Effector memory CD4-positive, alpha-beta T cell (primary cell): ENCODE results near the gene HSD11B2.

Experiments
- DNase-seq, 3 donors: peaks; one replicate each; pipeline ENCODE4 v3.0.0-alpha.2; 2020
- H3K27ac ChIP-seq: 2 replicates; pipeline ENCODE4 v1.7.0; 2013; ENCODE audit warnings: mild to moderate bottlenecking, low read length, moderate library complexity; ENCODE audit not compliant: insufficient read depth, poor library complexity, severe bottlenecking
- H3K27me3 ChIP-seq: replicated peaks from 2 replicates; pipeline ENCODE4 v1.7.0; 2013; ENCODE audit warnings: mild to moderate bottlenecking, low read length; ENCODE audit not compliant: insufficient read depth, control insufficient read depth, poor library complexity, severe bottlenecking
- H3K36me3 ChIP-seq: 2 replicates; pipeline ENCODE4 v1.7.0; 2013; ENCODE audit warnings: mild to moderate bottlenecking, low read length, moderate library complexity; ENCODE audit not compliant: control insufficient read depth, insufficient read depth
- H3K4me1 ChIP-seq: 2 replicates; pipeline ENCODE4 v1.7.0; 2013; ENCODE audit warnings: low read length, mild to moderate bottlenecking; ENCODE audit not compliant: control insufficient read depth, insufficient read depth, poor library complexity, severe bottlenecking
- H3K4me3 ChIP-seq: 2 replicates; pipeline ENCODE4 v1.7.0; 2013; ENCODE audit warnings: low read length, low read depth, mild to moderate bottlenecking; ENCODE audit not compliant: insufficient read depth, poor library complexity, severe bottlenecking
- H3K9me3 ChIP-seq: 2 replicates; pipeline ENCODE4 v1.7.0; 2013; ENCODE audit warnings: mild to moderate bottlenecking, low read length, moderate library complexity; ENCODE audit not compliant: control insufficient read depth

Gene HSD11B2

DNA sequence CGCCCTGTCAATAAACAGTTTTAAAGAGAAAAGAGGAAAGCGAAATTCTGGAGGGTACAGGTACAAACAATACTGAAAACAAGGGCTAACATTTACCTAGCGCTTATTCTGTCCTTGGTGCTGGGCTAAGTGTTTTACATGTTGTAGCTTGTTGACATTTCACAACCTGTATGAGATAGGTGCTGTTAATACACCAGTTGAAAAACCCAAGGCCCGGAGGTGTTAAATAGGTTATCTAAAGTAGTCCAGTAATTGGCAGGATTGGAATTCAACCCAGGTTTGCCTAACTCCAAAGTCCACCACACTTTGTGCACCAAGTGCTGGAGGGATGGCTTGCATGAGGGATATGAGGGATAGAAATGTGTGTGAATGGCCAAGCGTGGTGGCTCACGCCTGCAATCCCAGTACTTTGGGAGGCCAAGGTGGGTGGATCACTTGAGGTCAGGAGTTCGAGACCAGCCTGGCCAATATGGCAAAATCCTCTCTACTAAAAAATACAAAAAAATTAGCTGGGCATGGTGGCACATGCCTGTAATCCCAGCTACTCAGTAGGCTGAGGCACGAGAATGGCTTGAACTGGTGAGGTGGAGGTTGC lies 47.1 kb downstream of the HSD11B2 start:
- Histone ChIP-seq H3K4me3 (no peak overlapping the region), H3K36me3 (no peaks in the 10 kb centered on the region), H3K27ac (no peak overlapping the region), H3K27me3 (no peaks in the 10 kb centered on the region), H3K4me1 (peaks cover 17% of the 10 kb centered on the region), H3K9me3 (no peaks in the 10 kb centered on the region)
- DNase-seq: no peak

DNA sequence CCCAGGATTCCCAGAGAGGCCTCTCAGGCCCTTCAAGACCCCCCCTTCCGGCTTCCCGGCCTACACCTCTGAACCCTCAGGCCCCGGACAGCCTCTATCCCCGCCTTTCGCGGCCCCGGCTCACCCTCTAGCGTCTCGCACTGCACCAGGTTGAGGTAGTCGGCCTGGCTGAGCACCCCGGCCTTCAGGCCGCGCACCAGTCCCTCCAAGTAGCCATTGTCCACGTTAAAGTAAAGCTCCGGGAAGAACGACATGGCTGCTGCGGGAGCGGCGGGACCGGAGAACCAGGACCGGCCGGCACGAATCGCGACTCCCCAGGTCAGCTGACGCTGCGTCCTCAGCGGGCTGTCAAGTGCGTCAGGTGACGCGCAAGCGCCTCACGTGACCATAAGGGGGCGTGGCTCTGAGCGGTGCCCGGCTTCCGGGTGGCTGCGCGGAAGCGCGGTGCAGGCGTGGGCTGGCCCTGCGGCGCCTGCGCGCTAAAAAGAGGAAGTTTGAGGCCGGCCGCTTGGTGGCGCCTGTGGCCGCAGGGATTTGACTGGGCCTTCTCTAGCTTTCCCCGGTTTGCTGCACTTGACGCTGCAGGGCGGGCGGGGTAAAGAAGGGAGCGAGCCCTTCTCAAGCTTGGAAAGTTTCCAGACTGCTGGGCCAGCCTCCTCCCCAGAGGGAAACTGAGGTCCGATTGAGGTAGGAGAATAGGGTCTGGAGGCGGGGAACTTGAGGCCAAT lies 50.1 kb downstream of the HSD11B2 start, which contains the start of gene ATP6V0D1:
TSS of gene ATP6V0D1 (minus strand) at position 325 of the 728 bp plus-strand sequence. CDS start at position 254, 71 bp downstream.
- DNase-seq: peak; percentile 97 to 98 (median 97)
- Histone ChIP-seq H3K27ac (peak within 1 kb of the TSS; percentile 98), H3K36me3 (peaks cover 7% of the 10 kb centered on the region), H3K4me1 (peaks cover 17% of the 10 kb centered on the region), H3K9me3 (no peaks in the 10 kb centered on the region), H3K27me3 (no peaks in the 10 kb centered on the region), H3K4me3 (peak within 1 kb of the TSS; percentile 93)

DNA sequence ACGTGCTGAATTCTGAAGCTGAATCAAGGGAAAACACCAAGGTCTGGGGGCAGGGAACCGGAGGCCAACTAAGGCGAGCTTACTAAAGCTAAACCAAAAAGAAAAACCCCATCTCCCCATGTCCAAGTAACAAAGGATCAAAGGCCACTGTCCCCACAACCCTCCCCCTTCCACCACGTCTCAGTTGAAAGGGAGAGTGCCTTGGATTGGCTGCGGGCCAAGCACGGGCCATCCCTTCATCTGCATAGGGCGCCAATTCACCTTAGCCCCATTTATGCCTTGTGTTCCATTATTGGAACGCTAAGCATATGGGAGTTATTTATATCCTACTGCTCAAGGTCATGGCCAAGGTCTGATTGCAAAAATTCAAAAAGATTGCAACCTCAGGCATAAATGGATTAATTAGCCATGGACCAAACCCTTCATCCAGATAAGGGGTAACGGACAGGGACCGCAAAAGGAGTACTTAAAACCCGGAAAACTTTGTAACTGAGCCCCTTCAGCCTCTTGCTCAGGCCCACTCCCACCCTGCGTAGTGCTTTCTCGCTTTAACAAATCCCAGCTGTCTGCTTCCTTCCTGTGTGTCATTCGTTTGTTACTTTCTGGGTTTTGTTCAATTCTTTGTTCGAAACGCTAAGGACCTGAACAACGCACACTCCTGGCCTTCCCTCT lies 50.8 kb downstream of the HSD11B2 start:
- peak overlapping the region; percentile 98 for H3K27ac ChIP-seq
- peaks cover 17% of the 10 kb centered on the region for H3K4me1 ChIP-seq
- H3K9me3 ChIP-seq: no peaks in the 10 kb centered on the region
- DNase-seq: peak in 2 of 3 donors; percentile 15 to 45
- peaks cover 7% of the 10 kb centered on the region for H3K36me3 ChIP-seq
- peak overlapping the region; percentile 93 for H3K4me3 ChIP-seq
- no peaks in the 10 kb centered on the region for H3K27me3 ChIP-seq

DNA sequence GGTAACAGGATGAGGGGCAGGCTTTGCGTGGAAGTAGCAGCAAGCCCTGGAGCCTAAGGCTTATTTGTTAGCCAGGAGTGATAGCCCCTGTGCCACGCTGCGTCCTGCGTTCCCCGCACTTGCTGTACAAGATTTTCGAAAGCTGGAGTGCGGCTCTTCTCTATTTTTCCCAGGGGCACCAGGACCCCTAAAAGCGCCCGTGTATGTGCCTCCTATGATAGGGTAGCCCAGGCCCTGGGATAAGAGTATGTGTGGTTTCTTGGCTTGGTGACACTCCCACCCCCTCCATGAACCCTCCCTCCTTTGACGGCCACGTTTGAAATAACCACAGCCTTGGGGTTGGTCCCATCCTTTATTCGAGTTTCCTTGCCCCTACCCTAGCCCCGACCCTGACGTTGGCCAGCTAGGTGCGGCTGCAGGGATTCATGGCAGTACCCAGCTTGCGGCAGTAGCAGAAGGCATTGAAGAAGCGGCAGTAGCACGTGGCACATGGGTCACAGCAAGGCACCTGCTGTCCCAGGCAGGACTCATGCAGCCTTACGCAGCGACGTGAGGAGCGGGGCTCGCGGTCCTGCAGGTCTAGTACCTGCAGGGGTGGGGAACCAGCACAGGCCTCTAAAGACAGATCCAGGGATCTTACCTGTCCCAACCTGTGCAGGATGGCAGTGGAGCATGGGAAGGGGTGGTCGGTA lies 51.5 kb downstream of the HSD11B2 start:
- no peak for DNase-seq
- Histone ChIP-seq H3K9me3 (no peaks in the 10 kb centered on the region), H3K27ac (peak overlapping the region; percentile 98), H3K4me1 (peaks cover 17% of the 10 kb centered on the region), H3K36me3 (peaks cover 7% of the 10 kb centered on the region), H3K4me3 (peak overlapping the region; percentile 93), H3K27me3 (no peaks in the 10 kb centered on the region)

DNA sequence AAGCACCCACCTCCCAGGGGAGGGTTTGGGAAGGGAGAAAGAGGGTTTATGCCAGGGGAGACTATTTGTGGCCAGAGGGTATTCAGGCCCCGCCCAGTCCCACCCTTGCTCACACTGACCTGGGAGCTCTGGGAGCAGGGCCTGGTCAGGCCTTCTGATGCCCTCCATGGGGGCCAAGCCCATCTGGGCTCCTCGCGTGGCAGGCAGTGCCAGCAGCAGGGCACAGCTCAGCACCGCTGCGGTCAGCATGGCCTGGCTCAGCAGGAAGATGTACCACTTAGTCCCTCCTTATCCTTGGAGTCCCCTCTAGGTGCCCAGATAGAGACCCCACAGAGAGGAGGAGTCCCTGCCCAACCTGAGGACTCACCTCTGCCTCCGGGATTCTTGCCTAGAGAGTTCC lies 52.2 kb downstream of the HSD11B2 start, which contains the start of gene AGRP:
TSS of gene AGRP (minus strand) at position 398 of the 400 bp plus-strand sequence. CDS start at position 249, 149 bp downstream.
- peaks cover 17% of the 10 kb centered on the region for H3K4me1 ChIP-seq
- H3K36me3 ChIP-seq: peaks cover 7% of the 10 kb centered on the region
- peak within 1 kb of the TSS; percentile 30 for H3K27ac ChIP-seq
- no peaks in the 10 kb centered on the region for H3K27me3 ChIP-seq
- H3K4me3 ChIP-seq: peak within 1 kb of the TSS; percentile 93
- no peak for DNase-seq
- no peaks in the 10 kb centered on the region for H3K9me3 ChIP-seq

DNA sequence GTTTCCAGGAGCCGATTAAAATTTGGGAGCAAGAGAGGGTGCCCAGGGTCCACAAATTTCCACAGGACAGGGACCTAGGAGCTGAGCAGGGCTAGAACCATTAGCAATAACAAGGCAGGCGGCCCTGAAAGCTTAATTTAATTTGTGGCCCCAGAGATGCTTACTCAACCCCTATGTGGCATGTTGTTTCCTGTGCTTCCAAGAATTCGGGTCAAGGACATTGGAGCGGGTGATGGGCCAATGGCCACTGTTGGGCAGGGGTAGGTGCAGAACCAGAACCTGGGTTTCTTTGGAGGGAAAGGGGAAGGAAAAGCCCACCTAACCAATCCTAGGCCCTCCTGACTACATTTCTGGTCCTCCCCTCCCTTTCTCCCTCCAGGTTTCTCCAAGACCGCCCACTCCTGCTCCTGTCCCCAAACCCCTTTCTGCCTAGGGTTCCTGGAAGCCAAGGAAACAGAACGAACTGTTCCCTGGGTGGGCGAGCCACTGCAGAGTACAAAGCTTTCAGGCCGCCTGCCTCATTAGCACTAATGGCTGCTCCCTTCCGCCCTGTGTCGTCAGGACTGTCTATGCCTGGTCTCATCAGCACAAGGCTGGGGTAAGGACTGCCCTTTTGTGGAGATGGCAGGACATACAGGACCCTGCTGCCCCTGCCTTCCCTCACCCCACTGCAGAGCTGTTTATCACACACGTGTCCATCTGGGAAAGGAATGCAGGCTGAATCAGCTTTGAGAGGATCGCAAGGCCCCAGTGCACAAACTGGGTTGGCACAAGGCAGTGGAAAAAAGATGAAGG lies 53.0 kb downstream of the HSD11B2 start:
- Histone ChIP-seq H3K4me1 (peaks cover 17% of the 10 kb centered on the region), H3K9me3 (no peaks in the 10 kb centered on the region), H3K4me3 (no peak overlapping the region), H3K27ac (no peak overlapping the region), H3K27me3 (no peaks in the 10 kb centered on the region), H3K36me3 (peaks cover 7% of the 10 kb centered on the region)
- DNase-seq: no peak

DNA sequence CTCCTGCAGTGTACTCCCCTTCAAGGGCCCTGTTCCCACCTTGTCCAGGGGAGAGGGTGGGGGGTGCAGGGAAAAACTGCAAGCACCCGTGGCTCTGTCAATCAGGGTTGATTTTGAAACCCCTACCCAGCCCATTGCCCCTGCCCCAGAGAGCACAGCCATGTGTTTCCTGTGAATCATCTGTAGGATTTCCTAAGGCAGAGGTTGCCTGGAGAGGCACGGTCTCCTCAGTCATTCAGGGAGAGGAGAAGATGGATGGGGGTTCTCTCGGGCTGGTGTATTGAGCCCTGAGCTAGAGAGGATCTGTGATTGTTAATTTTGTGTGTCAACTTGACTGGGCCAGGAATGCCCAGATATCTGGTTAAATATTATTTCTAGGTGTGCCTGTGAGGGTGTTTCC lies 55.9 kb downstream of the HSD11B2 start:
- no peak overlapping the region for H3K4me3 ChIP-seq
- no peaks in the 10 kb centered on the region for H3K27me3 ChIP-seq
- no peak for DNase-seq
- peaks cover 12% of the 10 kb centered on the region for H3K4me1 ChIP-seq
- H3K27ac ChIP-seq: no peak overlapping the region
- no peaks in the 10 kb centered on the region for H3K9me3 ChIP-seq
- H3K36me3 ChIP-seq: peaks cover 7% of the 10 kb centered on the region
